Measurements from ENCODE around the gene PDE1A. TPM values are rescaled to one million over a fixed set of nuclear protein-coding genes. Genes with fewer than 3 reads are reported as not detected.
"Not testable (repeated sequence)": the region's sequence is repeated elsewhere in the genome, so short reads cannot be mapped to it uniquely, and the experiment has no call there.

The PDE1A gene
- total RNA-seq, 2 experiments from 2014 or later: not detected

DNA sequence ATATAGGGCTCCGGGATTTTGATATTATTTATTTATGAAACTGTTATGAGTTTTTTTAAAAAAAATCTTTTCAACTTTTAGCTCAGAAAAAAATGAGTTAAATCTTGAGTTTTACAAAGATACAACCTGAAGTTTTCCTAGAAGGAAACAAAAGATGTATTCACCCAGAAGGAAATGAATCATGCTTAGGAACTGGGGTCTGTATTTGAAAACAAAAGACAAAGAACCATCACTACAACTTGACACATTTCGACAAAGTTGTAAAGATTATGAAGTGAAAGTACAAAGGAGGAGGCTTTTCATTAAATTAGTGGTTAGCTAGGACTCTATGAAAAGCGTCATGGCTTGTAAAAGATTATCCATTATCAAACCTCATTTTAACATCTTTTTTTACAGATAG, 143.3 kb downstream of the PDE1A start:
- Histone ChIP-seq H3K9me3 (ENCODE audit: control insufficient read depth in 1 of 2, insufficient read depth in 1 of 2, low read length in 2 of 2) (no peaks in the 10 kb centered on the region), H3K4me1 (ENCODE audit: insufficient read depth, low read length) (no peaks in the 10 kb centered on the region), H3K36me3 (ENCODE audit: insufficient read depth, low read length) (no peaks in the 10 kb centered on the region), H3K27me3 (ENCODE audit: control insufficient read depth in 1 of 2, insufficient read depth in 2 of 2, low read length in 2 of 2) (no peaks in the 10 kb centered on the region), H3K27ac (ENCODE audit: low read depth in 1 of 2, low read length in 2 of 2) (no peak overlapping the region), H3K4me3 (ENCODE audit: low read length) (no peak overlapping the region)
- DNase-seq: no peak
- intact Hi-C loops (cut with DNase I, micrococcal nuclease): no loop called here
- Mint-ChIP-seq H3K4me3 (no peak overlapping the region), H3K9me3 (no peaks in the 10 kb centered on the region), H3K27me3 (no peaks in the 10 kb centered on the region), H3K27ac (no peak overlapping the region), H3K4me1 (ENCODE audit: low read depth) (no peaks in the 10 kb centered on the region), H3K36me3 (ENCODE audit: low read depth) (no peaks in the 10 kb centered on the region)
- ChIA-PET CTCF (interaction anchor here (0.9 kb wide), 1 partner anchor 9 kb away, joined by 3 read pairs; no protein-coding TSS in a partner anchor), POLR2A (no interaction called here)
- TF ChIP-seq CTCF (IDR thresholded peaks at IDR 0.05): no peak
- ATAC-seq (ENCODE audit: poor library complexity): no peak

DNA sequence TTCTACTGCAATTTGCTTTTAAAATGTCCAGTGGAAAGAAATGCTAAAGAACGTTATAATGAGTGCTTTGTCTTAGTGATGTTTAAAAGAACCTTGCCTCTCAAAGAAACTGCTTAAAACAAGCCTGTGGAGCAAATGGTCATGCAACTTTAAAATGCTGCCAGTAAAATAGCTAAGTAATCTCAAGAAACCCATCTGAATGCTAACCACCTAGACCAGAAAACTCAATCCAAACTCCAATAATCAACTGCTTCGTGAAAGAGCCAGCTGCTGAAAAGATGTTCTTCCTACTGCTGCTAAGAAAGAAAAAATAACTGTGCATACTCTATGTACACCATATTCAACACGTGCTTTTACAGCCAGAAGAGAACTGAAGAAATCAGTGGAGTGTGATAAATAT, 145.6 kb downstream of the PDE1A start:
- H3K36me3 ChIP-seq (ENCODE audit: insufficient read depth, low read length): no peaks in the 10 kb centered on the region
- Mint-ChIP-seq H3K9me3 (peaks cover 5% of the 10 kb centered on the region), H3K4me1 (ENCODE audit: low read depth) (no peaks in the 10 kb centered on the region), H3K27me3 (no peaks in the 10 kb centered on the region), H3K4me3 (no peak overlapping the region), H3K27ac (no peak overlapping the region), H3K36me3 (ENCODE audit: low read depth) (no peaks in the 10 kb centered on the region)
- TF ChIP-seq CTCF (IDR thresholded peaks at IDR 0.05): no peak
- H3K4me3 ChIP-seq (ENCODE audit: low read length): no peak overlapping the region
- POLR2A ChIA-PET: no interaction called here
- no peaks in the 10 kb centered on the region for H3K9me3 ChIP-seq (ENCODE audit: control insufficient read depth in 1 of 2, insufficient read depth in 1 of 2, low read length in 2 of 2)
- ATAC-seq (ENCODE audit: poor library complexity) (no peak), DNase-seq (no peak)
- H3K4me1 ChIP-seq (ENCODE audit: insufficient read depth, low read length): no peaks in the 10 kb centered on the region
- intact Hi-C loops (cut with DNase I, micrococcal nuclease): no loop called here
- H3K27me3 ChIP-seq (ENCODE audit: control insufficient read depth in 1 of 2, insufficient read depth in 2 of 2, low read length in 2 of 2): no peaks in the 10 kb centered on the region
- CTCF ChIA-PET: no interaction called here
- H3K27ac ChIP-seq (ENCODE audit: low read depth in 1 of 2, low read length in 2 of 2): no peak overlapping the region

GRCh38 chr2:182280118-182280517, 146.7 kb downstream of the PDE1A start:
- intact Hi-C loops (cut with DNase I, micrococcal nuclease): no loop called here
- Mint-ChIP-seq H3K4me1 (ENCODE audit: low read depth) (no peaks in the 10 kb centered on the region), H3K36me3 (ENCODE audit: low read depth) (no peaks in the 10 kb centered on the region), H3K27me3 (no peaks in the 10 kb centered on the region), H3K9me3 (peaks cover 7% of the 10 kb centered on the region), H3K4me3 (no peak overlapping the region), H3K27ac (no peak overlapping the region)
- POLR2A ChIA-PET: no interaction called here
- Histone ChIP-seq H3K36me3 (ENCODE audit: insufficient read depth, low read length) (no peaks in the 10 kb centered on the region), H3K27ac (ENCODE audit: low read depth in 1 of 2, low read length in 2 of 2) (no peak overlapping the region), H3K27me3 (ENCODE audit: control insufficient read depth in 1 of 2, insufficient read depth in 2 of 2, low read length in 2 of 2) (no peaks in the 10 kb centered on the region), H3K4me3 (ENCODE audit: low read length) (no peak overlapping the region), H3K4me1 (ENCODE audit: insufficient read depth, low read length) (no peaks in the 10 kb centered on the region), H3K9me3 (ENCODE audit: control insufficient read depth in 1 of 2, insufficient read depth in 1 of 2, low read length in 2 of 2) (no peaks in the 10 kb centered on the region)
- ATAC-seq (ENCODE audit: poor library complexity): no peak
- DNase-seq: no peak
- TF ChIP-seq CTCF (IDR thresholded peaks at IDR 0.05): no peak
- CTCF ChIA-PET: no interaction called here

DNA sequence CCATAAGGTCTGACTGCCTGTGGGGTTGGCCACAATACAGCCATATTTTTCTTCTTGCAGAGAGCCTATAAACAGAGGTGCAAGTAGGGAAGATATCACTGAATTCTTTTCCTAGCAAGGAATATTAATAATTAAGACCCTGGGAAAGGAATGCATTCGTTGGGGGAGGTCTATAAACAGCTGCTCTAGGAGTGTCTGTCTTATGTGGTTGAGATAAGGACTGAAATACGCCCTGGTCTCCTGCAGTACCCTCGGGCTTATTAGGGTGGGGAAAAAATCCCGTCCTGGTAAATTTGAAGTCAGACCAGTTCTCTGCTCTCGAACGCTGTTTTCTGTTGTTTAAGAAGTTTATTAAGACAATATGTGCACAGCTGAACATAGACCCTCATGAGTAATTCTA, 150.2 kb downstream of the PDE1A start:
- H3K27ac ChIP-seq (ENCODE audit: low read depth in 1 of 2, low read length in 2 of 2); H3K9me3 Mint-ChIP-seq; H3K27me3 ChIP-seq (ENCODE audit: control insufficient read depth in 1 of 2, insufficient read depth in 2 of 2, low read length in 2 of 2); CTCF ChIA-PET; H3K4me3 Mint-ChIP-seq; H3K27ac Mint-ChIP-seq; H3K4me3 ChIP-seq (ENCODE audit: low read length); intact Hi-C loops (cut with DNase I, micrococcal nuclease); DNase-seq; H3K36me3 ChIP-seq (ENCODE audit: insufficient read depth, low read length); H3K36me3 Mint-ChIP-seq (ENCODE audit: low read depth); H3K27me3 Mint-ChIP-seq; POLR2A ChIA-PET; ATAC-seq (ENCODE audit: poor library complexity); H3K4me1 ChIP-seq (ENCODE audit: insufficient read depth, low read length); H3K4me1 Mint-ChIP-seq (ENCODE audit: low read depth); H3K9me3 ChIP-seq (ENCODE audit: control insufficient read depth in 1 of 2, insufficient read depth in 1 of 2, low read length in 2 of 2): not testable (repeated sequence)
